GM23338 (cell line): ENCODE results near the gene ZNF792. TPM values are rescaled to one million over a fixed set of nuclear protein-coding genes. Genes with fewer than 3 reads are reported as not detected.

ENCODE experiments used
- ATAC-seq: fragments of 200-7000 bp; cut with Tn5 transposase; 3 replicates; pipeline ENCODE4 v1.9.1; 2020
- DNase-seq: peaks from one replicate; pipeline ENCODE4 v3.0.0-alpha.2; 2015; ENCODE audit warnings: low spot score
- H2AFZ ChIP-seq: fragments of 200-600 bp; sonication (generic); 2 replicates; pipeline ENCODE4 v1.8.0; 2016; ENCODE audit warnings: antibody characterized with exemption, mild to moderate bottlenecking, moderate library complexity
- H3F3A ChIP-seq: fragments of 200-600 bp; sonication (generic); replicated peaks from 2 replicates; pipeline ENCODE4 v1.8.0; 2017; ENCODE audit warnings: antibody characterized with exemption, mixed run types, low read depth
- H3K27ac ChIP-seq: fragments of 200-600 bp; sonication (generic); 2 replicates; pipeline ENCODE4 v1.6.1; 2016; ENCODE audit warnings: low read depth
- H3K27me3 ChIP-seq: fragments of 200-600 bp; sonication (generic); 2 replicates; pipeline ENCODE4 v1.8.0; 2016; ENCODE audit warnings: mild to moderate bottlenecking, mixed run types, moderate library complexity; ENCODE audit not compliant: insufficient read depth
- H3K36me3 ChIP-seq: fragments of 200-600 bp; sonication (generic); 2 replicates; pipeline ENCODE4 v1.8.0; 2016; ENCODE audit warnings: mild to moderate bottlenecking; ENCODE audit not compliant: insufficient read depth
- H3K4me1 ChIP-seq: fragments of 200-600 bp; sonication (generic); 2 replicates; pipeline ENCODE4 v1.8.0; 2016; ENCODE audit warnings: mild to moderate bottlenecking, moderate library complexity; ENCODE audit not compliant: insufficient read depth
- H3K4me2 ChIP-seq: fragments of 200-600 bp; sonication (generic); 2 replicates; pipeline ENCODE4 v1.7.1; 2017; ENCODE audit warnings: mixed run types
- H3K4me3 ChIP-seq: fragments of 200-600 bp; sonication (generic); 2 replicates; pipeline ENCODE4 v1.6.1; 2016; ENCODE audit warnings: mixed run types
- H3K79me2 ChIP-seq: fragments of 200-600 bp; sonication (generic); replicated peaks from 2 replicates; pipeline ENCODE4 v1.8.0; 2017; ENCODE audit warnings: mild to moderate bottlenecking; ENCODE audit not compliant: insufficient read depth
- H3K9me2 ChIP-seq: fragments of 200-600 bp; sonication (generic); 2 replicates; pipeline ENCODE4 v1.8.0; 2017; ENCODE audit not compliant: insufficient read depth
- H4K20me1 ChIP-seq: fragments of 200-600 bp; sonication (generic); replicated peaks from 2 replicates; pipeline ENCODE4 v1.8.0; 2017; ENCODE audit warnings: mild to moderate bottlenecking; ENCODE audit not compliant: insufficient read depth
- H3K27ac Mint-ChIP-seq: 2 replicates; pipeline ENCODE4 v1.8.0; 2020; ENCODE audit warnings: inconsistent platforms, mild to moderate bottlenecking, moderate library complexity, mixed read lengths
- H3K27me3 Mint-ChIP-seq: 3 replicates; pipeline ENCODE4 v1.8.0; 2022; ENCODE audit warnings: low read depth, mild to moderate bottlenecking, moderate library complexity, mixed read lengths, inconsistent platforms; ENCODE audit not compliant: insufficient read depth, poor library complexity
- H3K36me3 Mint-ChIP-seq: 3 replicates; pipeline ENCODE4 v1.8.0; 2021; ENCODE audit warnings: low read depth, mild to moderate bottlenecking, inconsistent platforms, moderate library complexity, mixed read lengths
- H3K4me1 Mint-ChIP-seq: 3 replicates; pipeline ENCODE4 v1.8.0; 2020; ENCODE audit warnings: mild to moderate bottlenecking, inconsistent platforms, mixed read lengths
- H3K4me3 Mint-ChIP-seq: 3 replicates; pipeline ENCODE4 v1.8.0; 2021; ENCODE audit warnings: moderate library complexity, mild to moderate bottlenecking, inconsistent platforms, mixed read lengths
- H3K9me3 Mint-ChIP-seq: 3 replicates; pipeline ENCODE4 v1.8.0; 2020; ENCODE audit warnings: moderate library complexity, mild to moderate bottlenecking, inconsistent platforms, mixed read lengths
- CREB1 ChIP-seq: fragments of 250-450 bp; sonication (Bioruptor Pico); IDR thresholded peaks from 2 replicates; pipeline ENCODE4 v1.5.0; 2020; ENCODE audit warnings: low read depth, mild to moderate bottlenecking, moderate library complexity
- EZH2 ChIP-seq: fragments of 200-600 bp; sonication (generic); IDR thresholded peaks from one replicate; pipeline ENCODE4 v1.8.0; 2017; ENCODE audit warnings: antibody characterized with exemption, mild to moderate bottlenecking, low read depth; ENCODE audit not compliant: unreplicated experiment
- EZH2phosphoT487 ChIP-seq: fragments of 200-600 bp; sonication (generic); IDR thresholded peaks from one replicate; pipeline ENCODE4 v1.8.1; 2018; ENCODE audit warnings: antibody characterized with exemption; ENCODE audit not compliant: unreplicated experiment
- JUNB ChIP-seq: IDR thresholded peaks from one replicate; pipeline ENCODE4 v1.6.1; 2016; ENCODE audit warnings: antibody characterized with exemption; ENCODE audit not compliant: unreplicated experiment
- NANOG ChIP-seq: IDR thresholded peaks from 2 replicates; pipeline ENCODE4 v1.6.1; 2016; ENCODE audit warnings: antibody characterized with exemption, borderline replicate concordance
- POLR2AphosphoS5 ChIP-seq: IDR thresholded peaks from 2 replicates; pipeline ENCODE4 v1.6.1; 2016; ENCODE audit warnings: antibody characterized with exemption, low read depth
- STAT1 ChIP-seq: IDR thresholded peaks from one replicate; pipeline ENCODE4 v1.6.1; 2016; ENCODE audit warnings: antibody characterized with exemption; ENCODE audit not compliant: unreplicated experiment
- ZNF114 ChIP-seq: fragments of 250-450 bp; sonication (Bioruptor Pico); IDR thresholded peaks from 2 replicates; pipeline ENCODE4 v1.5.0; 2020; ENCODE audit warnings: mild to moderate bottlenecking, moderate library complexity
- ZNF331 ChIP-seq: fragments of 250-450 bp; sonication (Bioruptor Pico); IDR thresholded peaks from 2 replicates; pipeline ENCODE4 v1.5.0; 2020; ENCODE audit warnings: low read depth, mild to moderate bottlenecking, moderate library complexity
- polyA plus RNA-seq: library from polyadenylated mRNA; unstranded; fragments of >200 nt; fragmentation: Nextera tagmentation; extraction: Ambion mirVana; gene quantifications from 2 replicates; pipeline ENCODE4 v1.2.1, GENCODE V29; 2016
- total RNA-seq: library from RNA; depleted of rRNA; stranded (reverse); fragments of >200 nt; shearing (Covaris generic); gene quantifications from 2 replicates; pipeline ENCODE4 v1.2.3, GENCODE V29; 2014
- TF ChIP-seq, protein P1 (sequence below): IDR thresholded peaks from 2 replicates; pipeline ENCODE4 v1.6.1; 2016; ENCODE audit warnings: antibody characterized with exemption
- TF ChIP-seq, protein P2 (sequence below): fragments of 250-450 bp; sonication (Bioruptor Pico); IDR thresholded peaks from 2 replicates; pipeline ENCODE4 v1.5.0; 2020; ENCODE audit warnings: mild to moderate bottlenecking, moderate library complexity
- TF ChIP-seq, protein P3 (sequence below): IDR thresholded peaks from one replicate; pipeline ENCODE4 v1.6.1; 2018; ENCODE audit warnings: antibody characterized with exemption; ENCODE audit not compliant: unreplicated experiment
- TF ChIP-seq, protein P4 (sequence below), 2 experiments: fragments of 200-600 bp in 1 of 2; sonication (generic) in 1 of 2; conservative IDR thresholded peaks; 2 replicates each; pipeline versions ENCODE4 v1.5.1 to v1.6.1; 2016 to 2017; ENCODE audit warnings: antibody characterized with exemption in 2 of 2, low read depth in 2 of 2, mild to moderate bottlenecking in 2 of 2, moderate library complexity in 1 of 2

Gene ZNF792
- total and polyA plus RNA-seq, 2 experiments from 2014 or later: 1.3 to 12.8 TPM

DNA sequence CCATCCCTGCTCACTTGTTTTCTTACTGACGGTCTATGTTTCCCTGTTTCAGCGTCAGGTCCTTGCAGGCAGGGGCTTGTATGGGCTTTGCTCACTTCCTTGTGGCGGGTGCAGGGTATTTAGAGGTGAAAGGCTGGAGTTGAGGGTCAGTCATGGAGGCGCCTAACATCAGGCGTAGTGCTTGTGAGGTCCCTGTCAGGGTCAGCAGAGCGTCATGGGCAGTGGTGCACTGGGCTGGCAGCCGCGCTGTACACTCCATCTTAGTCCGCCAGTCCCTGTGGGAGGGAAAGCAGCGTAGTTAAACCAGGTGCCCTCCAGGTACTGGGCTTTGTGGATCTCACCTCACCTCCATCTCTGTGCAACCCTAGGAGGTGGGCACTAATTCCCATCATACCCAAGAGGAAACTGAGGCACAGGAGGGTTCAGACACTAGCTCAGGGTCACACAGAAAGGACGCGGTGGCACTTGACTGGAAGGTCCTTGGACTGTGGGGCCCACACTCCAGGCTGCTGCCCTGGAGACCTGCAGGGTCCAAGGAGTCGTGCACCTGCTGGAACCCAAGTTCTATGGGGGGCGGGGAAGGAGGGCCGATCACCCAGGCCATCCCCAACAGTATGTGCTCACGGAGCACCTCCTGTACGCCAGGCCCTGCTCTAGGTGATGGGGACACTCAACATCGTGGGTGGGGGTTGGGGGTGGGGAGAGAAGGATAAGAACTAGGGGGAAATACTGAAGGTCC, 40.7 kb upstream of the ZNF792 start:
- no peak overlapping the region for H3K4me2 ChIP-seq
- H3K27ac ChIP-seq: peak overlapping the region; percentile 78; the same call in 1 of the 2 replicates
- H2AFZ ChIP-seq: no peak overlapping the region
- no peak for ATAC-seq
- peaks cover 59% of the 10 kb centered on the region for H4K20me1 ChIP-seq
- H3F3A ChIP-seq: peaks cover 21% of the 10 kb centered on the region; the same call in 1 of the 2 replicates
- H3K27ac Mint-ChIP-seq: peak overlapping the region; percentile 74
- DNase-seq: no peak
- peaks cover 28% of the 10 kb centered on the region for H3K4me1 ChIP-seq
- peaks cover 26% of the 10 kb centered on the region for H3K36me3 ChIP-seq
- H3K27me3 ChIP-seq: no peaks in the 10 kb centered on the region
- peaks cover 30% of the 10 kb centered on the region for H3K4me1 Mint-ChIP-seq
- H3K27me3 Mint-ChIP-seq: peaks cover 17% of the 10 kb centered on the region
- 0 out of 2 replicates have a peak overlapping the region, but pooled peaks have one; percentile 19 for H3K4me3 ChIP-seq
- H3K9me2 ChIP-seq: no peaks in the 10 kb centered on the region
- peaks cover 83% of the 10 kb centered on the region for H3K79me2 ChIP-seq
- no peak for TF ChIP-seq NANOG
- TF ChIP-seq, protein P1, sequence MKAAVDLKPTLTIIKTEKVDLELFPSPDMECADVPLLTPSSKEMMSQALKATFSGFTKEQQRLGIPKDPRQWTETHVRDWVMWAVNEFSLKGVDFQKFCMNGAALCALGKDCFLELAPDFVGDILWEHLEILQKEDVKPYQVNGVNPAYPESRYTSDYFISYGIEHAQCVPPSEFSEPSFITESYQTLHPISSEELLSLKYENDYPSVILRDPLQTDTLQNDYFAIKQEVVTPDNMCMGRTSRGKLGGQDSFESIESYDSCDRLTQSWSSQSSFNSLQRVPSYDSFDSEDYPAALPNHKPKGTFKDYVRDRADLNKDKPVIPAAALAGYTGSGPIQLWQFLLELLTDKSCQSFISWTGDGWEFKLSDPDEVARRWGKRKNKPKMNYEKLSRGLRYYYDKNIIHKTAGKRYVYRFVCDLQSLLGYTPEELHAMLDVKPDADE: no peak
- TF ChIP-seq POLR2AphosphoS5: no peak; the same call in 1 of the 2 replicates
- TF ChIP-seq, protein P2, sequence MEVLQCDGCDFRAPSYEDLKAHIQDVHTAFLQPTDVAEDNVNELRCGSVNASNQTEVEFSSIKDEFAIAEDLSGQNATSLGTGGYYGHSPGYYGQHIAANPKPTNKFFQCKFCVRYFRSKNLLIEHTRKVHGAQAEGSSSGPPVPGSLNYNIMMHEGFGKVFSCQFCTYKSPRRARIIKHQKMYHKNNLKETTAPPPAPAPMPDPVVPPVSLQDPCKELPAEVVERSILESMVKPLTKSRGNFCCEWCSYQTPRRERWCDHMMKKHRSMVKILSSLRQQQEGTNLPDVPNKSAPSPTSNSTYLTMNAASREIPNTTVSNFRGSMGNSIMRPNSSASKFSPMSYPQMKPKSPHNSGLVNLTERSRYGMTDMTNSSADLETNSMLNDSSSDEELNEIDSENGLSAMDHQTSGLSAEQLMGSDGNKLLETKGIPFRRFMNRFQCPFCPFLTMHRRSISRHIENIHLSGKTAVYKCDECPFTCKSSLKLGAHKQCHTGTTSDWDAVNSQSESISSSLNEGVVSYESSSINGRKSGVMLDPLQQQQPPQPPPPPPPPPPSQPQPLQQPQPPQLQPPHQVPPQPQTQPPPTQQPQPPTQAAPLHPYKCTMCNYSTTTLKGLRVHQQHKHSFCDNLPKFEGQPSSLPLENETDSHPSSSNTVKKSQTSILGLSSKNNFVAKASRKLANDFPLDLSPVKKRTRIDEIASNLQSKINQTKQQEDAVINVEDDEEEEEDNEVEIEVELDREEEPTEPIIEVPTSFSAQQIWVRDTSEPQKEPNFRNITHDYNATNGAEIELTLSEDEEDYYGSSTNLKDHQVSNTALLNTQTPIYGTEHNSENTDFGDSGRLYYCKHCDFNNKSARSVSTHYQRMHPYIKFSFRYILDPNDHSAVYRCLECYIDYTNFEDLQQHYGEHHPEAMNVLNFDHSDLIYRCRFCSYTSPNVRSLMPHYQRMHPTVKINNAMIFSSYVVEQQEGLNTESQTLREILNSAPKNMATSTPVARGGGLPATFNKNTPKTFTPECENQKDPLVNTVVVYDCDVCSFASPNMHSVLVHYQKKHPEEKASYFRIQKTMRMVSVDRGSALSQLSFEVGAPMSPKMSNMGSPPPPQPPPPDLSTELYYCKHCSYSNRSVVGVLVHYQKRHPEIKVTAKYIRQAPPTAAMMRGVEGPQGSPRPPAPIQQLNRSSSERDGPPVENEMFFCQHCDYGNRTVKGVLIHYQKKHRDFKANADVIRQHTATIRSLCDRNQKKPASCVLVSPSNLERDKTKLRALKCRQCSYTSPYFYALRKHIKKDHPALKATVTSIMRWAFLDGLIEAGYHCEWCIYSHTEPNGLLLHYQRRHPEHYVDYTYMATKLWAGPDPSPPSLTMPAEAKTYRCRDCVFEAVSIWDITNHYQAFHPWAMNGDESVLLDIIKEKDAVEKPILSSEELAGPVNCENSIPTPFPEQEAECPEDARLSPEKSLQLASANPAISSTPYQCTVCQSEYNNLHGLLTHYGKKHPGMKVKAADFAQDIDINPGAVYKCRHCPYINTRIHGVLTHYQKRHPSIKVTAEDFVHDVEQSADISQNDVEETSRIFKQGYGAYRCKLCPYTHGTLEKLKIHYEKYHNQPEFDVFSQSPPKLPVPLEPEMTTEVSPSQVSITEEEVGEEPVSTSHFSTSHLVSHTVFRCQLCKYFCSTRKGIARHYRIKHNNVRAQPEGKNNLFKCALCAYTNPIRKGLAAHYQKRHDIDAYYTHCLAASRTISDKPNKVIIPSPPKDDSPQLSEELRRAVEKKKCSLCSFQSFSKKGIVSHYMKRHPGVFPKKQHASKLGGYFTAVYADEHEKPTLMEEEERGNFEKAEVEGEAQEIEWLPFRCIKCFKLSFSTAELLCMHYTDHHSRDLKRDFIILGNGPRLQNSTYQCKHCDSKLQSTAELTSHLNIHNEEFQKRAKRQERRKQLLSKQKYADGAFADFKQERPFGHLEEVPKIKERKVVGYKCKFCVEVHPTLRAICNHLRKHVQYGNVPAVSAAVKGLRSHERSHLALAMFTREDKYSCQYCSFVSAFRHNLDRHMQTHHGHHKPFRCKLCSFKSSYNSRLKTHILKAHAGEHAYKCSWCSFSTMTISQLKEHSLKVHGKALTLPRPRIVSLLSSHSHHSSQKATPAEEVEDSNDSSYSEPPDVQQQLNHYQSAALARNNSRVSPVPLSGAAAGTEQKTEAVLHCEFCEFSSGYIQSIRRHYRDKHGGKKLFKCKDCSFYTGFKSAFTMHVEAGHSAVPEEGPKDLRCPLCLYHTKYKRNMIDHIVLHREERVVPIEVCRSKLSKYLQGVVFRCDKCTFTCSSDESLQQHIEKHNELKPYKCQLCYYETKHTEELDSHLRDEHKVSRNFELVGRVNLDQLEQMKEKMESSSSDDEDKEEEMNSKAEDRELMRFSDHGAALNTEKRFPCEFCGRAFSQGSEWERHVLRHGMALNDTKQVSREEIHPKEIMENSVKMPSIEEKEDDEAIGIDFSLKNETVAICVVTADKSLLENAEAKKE (CRISPR knock-in tag): no peak
- no peak for TF ChIP-seq JUNB
- TF ChIP-seq, protein P3, sequence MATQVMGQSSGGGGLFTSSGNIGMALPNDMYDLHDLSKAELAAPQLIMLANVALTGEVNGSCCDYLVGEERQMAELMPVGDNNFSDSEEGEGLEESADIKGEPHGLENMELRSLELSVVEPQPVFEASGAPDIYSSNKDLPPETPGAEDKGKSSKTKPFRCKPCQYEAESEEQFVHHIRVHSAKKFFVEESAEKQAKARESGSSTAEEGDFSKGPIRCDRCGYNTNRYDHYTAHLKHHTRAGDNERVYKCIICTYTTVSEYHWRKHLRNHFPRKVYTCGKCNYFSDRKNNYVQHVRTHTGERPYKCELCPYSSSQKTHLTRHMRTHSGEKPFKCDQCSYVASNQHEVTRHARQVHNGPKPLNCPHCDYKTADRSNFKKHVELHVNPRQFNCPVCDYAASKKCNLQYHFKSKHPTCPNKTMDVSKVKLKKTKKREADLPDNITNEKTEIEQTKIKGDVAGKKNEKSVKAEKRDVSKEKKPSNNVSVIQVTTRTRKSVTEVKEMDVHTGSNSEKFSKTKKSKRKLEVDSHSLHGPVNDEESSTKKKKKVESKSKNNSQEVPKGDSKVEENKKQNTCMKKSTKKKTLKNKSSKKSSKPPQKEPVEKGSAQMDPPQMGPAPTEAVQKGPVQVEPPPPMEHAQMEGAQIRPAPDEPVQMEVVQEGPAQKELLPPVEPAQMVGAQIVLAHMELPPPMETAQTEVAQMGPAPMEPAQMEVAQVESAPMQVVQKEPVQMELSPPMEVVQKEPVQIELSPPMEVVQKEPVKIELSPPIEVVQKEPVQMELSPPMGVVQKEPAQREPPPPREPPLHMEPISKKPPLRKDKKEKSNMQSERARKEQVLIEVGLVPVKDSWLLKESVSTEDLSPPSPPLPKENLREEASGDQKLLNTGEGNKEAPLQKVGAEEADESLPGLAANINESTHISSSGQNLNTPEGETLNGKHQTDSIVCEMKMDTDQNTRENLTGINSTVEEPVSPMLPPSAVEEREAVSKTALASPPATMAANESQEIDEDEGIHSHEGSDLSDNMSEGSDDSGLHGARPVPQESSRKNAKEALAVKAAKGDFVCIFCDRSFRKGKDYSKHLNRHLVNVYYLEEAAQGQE: no peak
- TF ChIP-seq STAT1: no peak
- no peak for TF ChIP-seq ZNF114
- TF ChIP-seq, protein P4, sequence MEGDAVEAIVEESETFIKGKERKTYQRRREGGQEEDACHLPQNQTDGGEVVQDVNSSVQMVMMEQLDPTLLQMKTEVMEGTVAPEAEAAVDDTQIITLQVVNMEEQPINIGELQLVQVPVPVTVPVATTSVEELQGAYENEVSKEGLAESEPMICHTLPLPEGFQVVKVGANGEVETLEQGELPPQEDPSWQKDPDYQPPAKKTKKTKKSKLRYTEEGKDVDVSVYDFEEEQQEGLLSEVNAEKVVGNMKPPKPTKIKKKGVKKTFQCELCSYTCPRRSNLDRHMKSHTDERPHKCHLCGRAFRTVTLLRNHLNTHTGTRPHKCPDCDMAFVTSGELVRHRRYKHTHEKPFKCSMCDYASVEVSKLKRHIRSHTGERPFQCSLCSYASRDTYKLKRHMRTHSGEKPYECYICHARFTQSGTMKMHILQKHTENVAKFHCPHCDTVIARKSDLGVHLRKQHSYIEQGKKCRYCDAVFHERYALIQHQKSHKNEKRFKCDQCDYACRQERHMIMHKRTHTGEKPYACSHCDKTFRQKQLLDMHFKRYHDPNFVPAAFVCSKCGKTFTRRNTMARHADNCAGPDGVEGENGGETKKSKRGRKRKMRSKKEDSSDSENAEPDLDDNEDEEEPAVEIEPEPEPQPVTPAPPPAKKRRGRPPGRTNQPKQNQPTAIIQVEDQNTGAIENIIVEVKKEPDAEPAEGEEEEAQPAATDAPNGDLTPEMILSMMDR (conservative IDR thresholded peaks at IDR 0.05; ENCODE audit: low read depth in 2 of 2): no peak
- TF ChIP-seq ZNF331 (CRISPR knock-in tag): no peak
- TF ChIP-seq CREB1 (CRISPR knock-in tag): no peak
- no peak for TF ChIP-seq EZH2phosphoT487
- TF ChIP-seq EZH2: no peak
- H3K4me3 Mint-ChIP-seq: peak overlapping the region; percentile 37; the same call in 1 of the 3 replicates
- no peaks in the 10 kb centered on the region; the same call in 2 of the 3 replicates for H3K9me3 Mint-ChIP-seq
- H3K36me3 Mint-ChIP-seq: peaks cover 72% of the 10 kb centered on the region
